ENCODE measurements around the gene MANEAL.
A peak's percentile ranks its signal among the peaks of the same experiment; 100 is the strongest.
"Not testable (repeated sequence)": the region's sequence is repeated elsewhere in the genome, so short reads cannot be mapped to it uniquely, and the experiment has no call there.

Gene MANEAL, protein sequence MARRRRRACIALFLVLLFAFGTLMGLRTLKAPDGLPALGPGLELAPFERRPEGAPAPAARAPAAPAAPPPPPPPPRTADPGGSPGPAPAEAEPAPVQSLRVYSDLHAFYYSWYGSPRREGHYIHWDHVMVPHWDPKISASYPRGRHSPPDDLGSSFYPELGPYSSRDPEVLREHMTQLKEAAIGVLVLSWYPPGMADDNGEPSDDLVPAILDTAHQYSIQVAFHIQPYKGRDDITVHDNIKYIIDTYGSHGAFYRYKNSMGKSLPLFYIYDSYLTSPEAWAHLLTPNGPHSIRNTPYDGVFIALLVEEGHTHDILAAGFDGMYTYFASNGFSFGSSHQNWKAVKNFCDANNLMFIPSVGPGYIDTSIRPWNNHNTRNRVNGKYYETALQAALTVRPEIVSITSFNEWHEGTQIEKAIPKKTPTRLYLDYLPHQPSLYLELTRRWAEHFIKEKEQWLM

GRCh38 chr1:37793773-37794371, at the start of gene MANEAL:
MANEAL (plus strand) TSS chr1:37793847; CDS start chr1:37794183, 336 bp downstream.
- peak; percentile 43 for DNase-seq

- no peak for DNase-seq
Observed at GRCh38 chr1:37746806-37747205, 46.8 kb upstream of the MANEAL start.

DNA sequence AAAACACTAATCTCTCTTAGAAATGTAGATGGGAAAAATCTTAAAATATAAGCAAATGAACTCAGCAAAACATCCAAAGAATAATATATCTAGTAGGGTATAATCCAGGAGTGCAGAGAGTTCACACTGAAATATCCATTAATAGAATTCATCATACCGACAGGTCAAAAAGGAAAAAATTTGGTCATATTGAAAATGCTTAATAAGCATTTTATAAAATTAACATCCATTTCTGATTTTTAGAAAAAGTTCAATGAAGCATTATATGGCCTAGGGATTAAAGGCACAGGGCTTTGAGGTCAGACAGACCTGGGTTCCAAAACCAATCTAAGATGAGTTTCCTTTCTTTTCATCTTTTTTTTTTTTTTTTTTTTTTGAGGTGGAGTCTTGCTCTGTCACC, 45.1 kb upstream of the MANEAL start:
- no peak for DNase-seq

- DNase-seq, result no peak
Observed at GRCh38 chr1:37752213-37752582, 41.4 kb upstream of the MANEAL start.

DNA sequence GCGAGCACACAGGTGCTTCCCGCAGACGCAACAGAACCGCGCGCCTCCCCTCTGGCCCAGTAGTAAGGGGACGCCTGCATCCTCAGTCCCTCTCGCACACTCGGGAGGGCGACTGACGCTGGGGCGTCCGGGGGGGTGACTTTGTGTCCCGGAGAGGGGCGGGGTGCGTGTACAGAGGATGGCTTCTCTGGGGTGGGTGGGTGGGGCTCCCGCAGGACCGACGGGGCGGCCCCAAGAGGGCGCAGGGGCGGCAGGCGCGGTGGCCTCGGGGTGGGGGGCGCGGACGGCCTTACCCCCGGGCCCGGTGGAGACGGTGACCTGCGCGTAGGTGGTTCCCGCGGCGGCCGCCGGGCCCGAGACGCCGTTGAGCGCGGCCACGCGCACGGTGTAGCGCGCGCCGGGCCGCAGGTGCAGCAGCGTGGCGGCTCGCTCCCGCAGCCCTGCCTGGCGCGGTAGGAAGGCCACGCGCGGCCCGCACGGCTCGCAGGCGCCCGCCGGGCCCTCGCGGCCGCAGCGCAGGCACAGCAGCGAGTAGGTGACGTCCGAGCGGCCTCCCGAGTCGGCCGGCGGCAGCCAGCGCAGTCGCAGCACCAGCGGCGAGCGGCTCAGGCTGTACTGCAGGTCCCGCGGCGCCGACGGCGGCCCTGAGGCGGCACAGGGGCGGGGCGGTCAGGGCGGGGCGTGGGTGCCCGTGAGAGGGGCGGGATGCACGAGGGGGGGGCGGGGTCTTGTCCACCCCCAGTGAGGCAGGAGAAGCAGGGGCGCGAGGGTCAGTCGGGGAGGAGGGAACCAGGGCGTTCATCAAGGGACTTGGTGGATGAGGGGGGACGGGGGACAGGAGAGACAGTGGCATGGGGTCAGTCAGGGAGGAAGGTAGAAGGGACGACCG, 40.8 kb upstream of the MANEAL start:
- DNase-seq, result no peak

GRCh38 chr1:37753473-37754321, 40.0 kb upstream of the MANEAL start:
- no peak for DNase-seq

GRCh38 chr1:37755290-37755689, 38.4 kb upstream of the MANEAL start:
- no peak for DNase-seq

- DNase-seq, result no peak
Observed at GRCh38 chr1:37755951-37756560, 37.6 kb upstream of the MANEAL start.

DNA sequence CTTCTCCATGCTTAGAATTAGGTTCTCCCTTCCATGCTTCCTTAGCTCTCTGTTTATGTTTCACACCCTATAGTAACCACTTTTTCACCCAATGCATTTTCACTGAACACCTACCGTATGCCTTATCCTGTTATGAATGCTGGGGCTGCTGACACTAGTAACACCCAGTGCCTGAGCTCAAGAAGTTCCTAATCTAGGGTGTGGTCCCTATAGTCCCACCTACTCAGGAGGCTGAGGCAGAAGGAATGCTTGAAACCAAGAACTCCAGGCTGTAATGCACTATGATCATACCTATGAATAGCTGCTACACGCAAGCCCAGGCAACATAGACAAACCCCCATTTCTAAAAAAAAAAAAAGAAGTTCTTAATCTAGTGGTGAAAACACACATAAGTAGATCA, 34.2 kb upstream of the MANEAL start:
- no peak for DNase-seq

DNA sequence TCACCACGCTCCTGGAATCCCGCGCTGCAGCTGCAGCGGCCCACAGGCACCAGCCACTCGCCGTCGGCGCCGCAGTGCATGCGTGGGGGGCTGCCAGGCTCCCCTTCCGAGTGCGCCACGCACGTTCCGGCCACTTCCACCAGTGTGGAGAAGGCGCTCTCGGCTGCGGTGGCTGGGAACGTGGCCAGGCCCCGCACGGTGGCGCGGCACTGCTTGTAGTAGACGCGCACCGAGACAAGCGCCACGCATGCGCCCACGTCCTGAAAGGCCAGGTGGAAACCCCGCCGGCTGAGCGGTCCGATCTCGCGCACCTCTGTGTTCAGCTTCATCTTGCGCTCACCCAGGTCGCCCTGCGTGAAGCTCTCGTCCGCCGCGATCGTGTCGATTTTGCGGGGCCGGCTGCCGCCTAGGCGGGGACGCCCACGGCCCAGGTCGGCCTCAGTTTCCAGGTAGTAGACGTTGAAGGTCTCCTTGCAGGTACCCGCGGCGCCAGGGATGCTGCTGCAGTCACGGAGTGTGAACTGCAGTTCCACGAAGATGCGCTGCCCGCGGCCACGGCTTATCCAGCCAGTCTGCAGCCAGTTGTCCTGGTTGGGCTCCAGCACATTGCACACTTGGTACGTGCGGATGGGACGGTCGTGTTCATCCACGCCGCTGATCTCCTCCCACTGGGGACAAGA, 32.1 kb upstream of the MANEAL start:
- DNase-seq, result no peak

- no peak for DNase-seq
Observed at GRCh38 chr1:37762516-37762915, 31.1 kb upstream of the MANEAL start.

DNA sequence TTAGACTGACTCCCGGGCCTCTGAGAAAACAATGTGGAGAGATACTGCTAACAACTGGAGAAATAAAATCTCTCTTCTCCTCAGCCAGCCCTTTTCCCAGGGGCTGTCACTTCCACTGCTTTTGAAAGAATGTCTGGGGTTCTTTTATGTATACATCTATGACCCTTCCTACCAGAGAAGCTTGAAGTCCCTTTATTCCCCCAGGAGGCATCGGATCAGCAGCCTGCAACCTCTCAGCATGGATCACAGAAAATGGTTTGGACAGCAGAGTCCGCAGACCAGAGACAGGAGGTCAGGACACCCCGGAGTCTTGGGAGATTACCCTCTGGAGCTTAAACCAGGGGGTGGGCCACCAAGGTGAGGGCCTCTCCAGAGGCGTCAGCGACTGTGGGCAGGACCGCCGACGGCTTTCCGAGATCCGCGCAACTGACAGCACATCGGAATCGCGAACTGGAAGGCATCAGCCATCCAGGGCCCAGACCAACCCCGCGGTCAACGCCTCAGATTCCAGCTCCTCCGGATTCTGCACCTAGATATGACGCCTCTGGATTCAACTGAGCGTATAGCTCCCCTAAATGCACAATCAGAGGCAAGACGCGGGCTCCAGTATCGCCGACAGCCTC, 29.7 kb upstream of the MANEAL start:
- DNase-seq, result no peak

DNA sequence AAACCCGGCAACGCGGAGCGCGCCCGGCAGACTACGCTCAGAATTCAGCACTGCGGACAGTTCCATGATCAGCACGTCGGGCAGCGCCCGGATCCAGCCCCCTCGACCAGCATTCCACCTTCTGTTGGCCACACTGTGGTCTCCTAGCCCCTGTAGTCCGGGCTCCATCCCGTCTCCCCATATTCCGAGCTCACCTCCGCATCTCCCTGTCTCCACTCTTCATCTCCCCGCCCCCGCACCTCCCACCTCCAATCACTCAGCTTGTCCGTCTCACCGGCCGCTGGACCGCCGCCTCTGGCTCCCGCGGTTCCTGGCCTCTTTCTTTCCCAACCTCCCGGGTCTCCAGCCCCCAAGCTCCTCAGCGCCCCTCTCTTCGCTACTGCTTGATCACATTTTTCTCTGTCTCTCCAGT, 29.2 kb upstream of the MANEAL start:
- peak; percentile 32 for DNase-seq

DNA sequence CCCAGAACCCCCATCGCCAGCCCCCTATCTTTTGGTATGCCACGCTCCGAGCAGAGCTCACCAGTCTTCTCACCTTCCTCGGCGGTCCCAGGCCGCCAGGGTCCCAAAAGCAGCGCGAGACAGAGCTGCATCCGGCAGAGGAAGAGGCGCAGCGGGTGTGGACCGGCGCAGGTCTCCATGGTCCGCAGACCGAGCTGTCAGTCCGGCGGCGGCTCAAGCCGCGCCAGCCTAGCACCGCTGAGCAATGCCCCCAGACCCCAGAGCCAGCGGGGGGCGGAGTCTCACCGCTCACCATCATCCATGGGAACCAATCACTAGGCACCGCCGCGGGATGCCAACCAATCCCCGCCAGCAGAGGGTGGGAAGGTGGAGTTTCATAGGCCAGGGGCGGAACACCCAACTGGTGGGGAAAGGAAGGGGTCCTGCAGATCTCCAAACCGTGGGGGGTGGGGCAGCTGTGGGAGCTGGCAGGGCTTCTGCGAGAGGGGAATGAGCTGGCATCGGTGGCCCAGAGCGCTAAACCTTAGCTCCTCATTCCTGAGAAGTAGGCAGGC, 28.7 kb upstream of the MANEAL start, which contains the start of gene EPHA10:
Gene EPHA10, minus strand, starts transcription at position 233 of the 554 bp plus-strand sequence. Its CDS starts 54 bp downstream, at position 179.
- DNase-seq, result no peak

DNA sequence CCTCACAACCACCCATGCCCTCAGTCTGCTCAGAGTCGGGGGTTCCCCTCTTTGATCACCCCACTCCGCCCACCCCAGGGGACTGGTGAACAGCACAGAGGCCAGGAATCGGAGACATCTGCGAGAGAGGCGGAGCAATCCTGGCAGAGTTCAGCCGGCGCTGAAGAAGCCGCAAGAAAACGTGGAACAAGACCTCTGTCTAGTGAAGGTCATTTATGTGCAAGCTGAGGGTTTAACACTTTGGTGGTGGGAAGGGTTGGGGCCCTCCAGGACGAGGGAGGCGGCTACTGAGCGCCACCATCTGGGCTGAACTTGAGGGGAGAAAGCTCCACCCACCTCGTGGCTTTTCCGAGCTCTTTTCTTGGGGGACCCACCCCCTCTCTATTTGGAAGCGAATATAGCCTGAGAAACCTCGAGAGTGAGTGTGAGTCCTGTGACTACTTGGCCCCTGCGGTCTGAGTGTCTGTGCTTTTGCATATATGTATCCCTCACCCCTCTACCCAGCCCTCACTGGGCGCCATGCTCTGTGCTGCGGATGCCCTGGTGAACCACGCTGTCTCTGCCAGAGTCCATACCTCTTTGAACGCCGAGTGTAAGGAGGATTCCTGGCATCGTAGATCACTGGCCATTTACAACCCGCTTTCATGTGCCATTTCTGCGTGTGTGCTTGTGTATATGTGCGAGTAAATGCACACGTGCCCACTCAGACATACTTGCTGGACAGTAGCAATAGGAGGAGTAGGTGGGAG, 27.6 kb upstream of the MANEAL start:
- DNase-seq, result no peak

DNA sequence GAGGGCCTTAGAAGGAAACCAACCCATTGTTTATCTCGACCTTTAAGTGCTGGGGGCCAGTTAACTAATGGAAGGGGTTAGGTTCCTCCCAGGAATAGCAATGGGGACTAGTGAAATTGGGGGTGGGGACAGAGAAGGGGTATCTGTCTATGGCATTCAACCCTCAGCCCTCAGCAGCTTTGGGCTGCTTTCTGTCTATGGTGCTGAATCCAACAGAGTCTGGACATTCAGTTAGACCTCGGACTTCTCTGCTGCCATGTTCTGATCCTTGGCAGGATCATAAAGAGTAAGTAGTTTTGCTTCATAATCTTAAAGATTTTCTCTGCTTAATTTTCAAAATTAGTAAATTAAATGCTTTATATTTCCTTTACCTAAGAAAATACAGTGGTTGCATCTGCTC, 26.2 kb upstream of the MANEAL start:
- DNase-seq, result no peak

- not testable (repeated sequence) for DNase-seq
Observed at GRCh38 chr1:37771440-37771839, 22.2 kb upstream of the MANEAL start.

- no peak for DNase-seq
Observed at GRCh38 chr1:37776946-37777516, 16.6 kb upstream of the MANEAL start.

- no peak for DNase-seq
Observed at GRCh38 chr1:37778654-37779053, 15.0 kb upstream of the MANEAL start.
